Transverse colon (tissue), 4 donors: ENCODE results near the gene ACER1. TPM values are rescaled to one million over a fixed set of nuclear protein-coding genes. Genes with fewer than 3 reads are reported as not detected.
"Not testable (repeated sequence)": the region's sequence is repeated elsewhere in the genome, so short reads cannot be mapped to it uniquely, and the experiment has no call there.

Experiments
- DNase-seq: peaks from one replicate; pipeline ENCODE4 v3.0.0-alpha.2; 2019
- H3K27ac ChIP-seq, 4 donors: fragments of 200-600 bp; sonication (generic); 2 replicates each; pipeline ENCODE4 v1.5.1; 2016 to 2018; ENCODE audit warnings: inconsistent platforms in 4 of 4
- H3K27me3 ChIP-seq: fragments of 200-600 bp; sonication (generic); 2 replicates; pipeline ENCODE4 v1.5.1; 2017; ENCODE audit warnings: inconsistent platforms
- H3K36me3 ChIP-seq, 4 donors: fragments of 200-600 bp; sonication (generic); 2 replicates each; pipeline ENCODE4 v1.5.1; 2017 to 2019; ENCODE audit warnings: inconsistent platforms in 4 of 4
- H3K4me1 ChIP-seq, 4 donors: fragments of 200-600 bp; sonication (generic); 2 replicates each; pipeline ENCODE4 v1.5.1; 2017 to 2020; ENCODE audit warnings: inconsistent platforms in 4 of 4
- H3K4me3 ChIP-seq, 4 donors: fragments of 200-600 bp; sonication (generic); 1 replicate in 1 of 4; 2 replicates in 3 of 4; pipeline versions ENCODE4 v1.5.1 to v1.6.1; 2017 to 2019; ENCODE audit warnings: inconsistent platforms in 4 of 4
- H3K9me3 ChIP-seq, 2 donors: fragments of 200-600 bp; sonication (generic); 2 replicates each; pipeline ENCODE4 v1.5.1; 2017 to 2019; ENCODE audit warnings: inconsistent platforms in 2 of 2
- CTCF ChIP-seq, 5 experiments: fragments of 200-600 bp in 3 of 5; fragments of 450-650 bp in 2 of 5; sonication (generic) in 3 of 5; IDR thresholded peaks; 1 replicate in 2 of 5; 2 replicates in 3 of 5; pipeline ENCODE4 v1.5.1; 2016 to 2017; ENCODE audit warnings: antibody characterized with exemption in 5 of 5, inconsistent platforms in 3 of 5, mild to moderate bottlenecking in 2 of 5, moderate library complexity in 1 of 5
- EP300 ChIP-seq: sonication (generic); formaldehyde crosslinking; IDR thresholded peaks from one replicate; pipeline ENCODE4 v1.6.1; 2017; ENCODE audit warnings: antibody characterized with exemption, low read depth
- POLR2A ChIP-seq: fragments of 450-650 bp; IDR thresholded peaks from one replicate; pipeline ENCODE4 v1.6.1; 2016; ENCODE audit warnings: antibody characterized with exemption, mild to moderate bottlenecking, moderate library complexity
- POLR2AphosphoS5 ChIP-seq, 3 donors: sonication (generic); formaldehyde crosslinking; IDR thresholded peaks; one replicate each; pipeline ENCODE4 v1.6.1; 2016; ENCODE audit warnings: antibody characterized with exemption in 3 of 3
- WGBS, 2 donors: methylation state at CpG; one replicate each; pipeline ENCODE4 v1.1.5; 2018; ENCODE audit warnings: low coverage in 1 of 2; 5-methylcytosine and 5-hydroxymethylcytosine counted together
- in situ Hi-C, 4 donors: fragments of 200-750 bp; cut with MboI; loops; one replicate each; pipeline versions ENCODE4 v1.15.0 to v1.15.1; 2017; ENCODE audit warnings: low sequenced_read_pairs in 3 of 4, low pct_ligation_motif_present in 1 of 4, low pct_unique_long_range_greater_than_20kb in 1 of 4
- intact Hi-C: fragments of 100-400 bp; cut with DNase I; formaldehyde crosslinking; loops from one replicate; pipeline ENCODE4 v1.15.1; 2023; ENCODE audit warnings: low total_unique reads
- total RNA-seq, 4 donors: library from RNA; depleted of rRNA; stranded (reverse); fragments of >200 nt; gene quantifications; one replicate each; pipeline ENCODE4 v1.1.0, GENCODE V29; 2016

ACER1 gene
- total RNA-seq, 4 donors from 2014 or later: 9.2 TPM; not detected in 3

GRCh38 chr19:6319376-6319775 lies 14.0 kb downstream of the ACER1 start:
- H3K27ac ChIP-seq: no peak overlapping the region
- H3K9me3 ChIP-seq: no peaks in the 10 kb centered on the region
- 24 to 25% methylated on average over 2 to 4 of the region's 4 CpGs for WGBS, 2 donors
- H3K27me3 ChIP-seq: peaks cover 11% of the 10 kb centered on the region
- TF ChIP-seq POLR2A: no peak
- TF ChIP-seq POLR2AphosphoS5 (IDR thresholded peaks at IDR 0.05): no peak
- TF ChIP-seq EP300: no peak
- no peak for TF ChIP-seq CTCF (IDR thresholded peaks at IDR 0.05)
- intact Hi-C loops: no loop called here
- H3K4me1 ChIP-seq: no peaks in the 10 kb centered on the region
- H3K36me3 ChIP-seq: no peaks in the 10 kb centered on the region
- H3K4me3 ChIP-seq: no peak overlapping the region
- no peak for DNase-seq
- in situ Hi-C loops: loop anchor here in 2 of 4 donors (25.0 kb wide), 2 partner anchors 182 to 282 kb away; partner anchors contain the start of gene ACSBG2 (in 1 of the 2)

- no peak for TF ChIP-seq POLR2A
- no peak for TF ChIP-seq EP300
- TF ChIP-seq CTCF (IDR thresholded peaks at IDR 0.05): no peak
- TF ChIP-seq POLR2AphosphoS5 (IDR thresholded peaks at IDR 0.05): no peak
- Histone ChIP-seq H3K36me3 (no peaks in the 10 kb centered on the region), H3K9me3 (no peaks in the 10 kb centered on the region), H3K4me3 (no peak overlapping the region), H3K27ac (no peak overlapping the region), H3K4me1 (no peaks in the 10 kb centered on the region), H3K27me3 (peaks cover 11% of the 10 kb centered on the region)
- 67 to 72% methylated on average over 4 to 5 of the region's 5 CpGs for WGBS, 2 donors
- in situ Hi-C loops (loop anchor here in 2 of 4 donors (25.0 kb wide), 2 partner anchors 181 to 281 kb away; partner anchors contain the start of gene ACSBG2 (in 1 of the 2)), intact Hi-C loops (no loop called here)
- DNase-seq: no peak
These were observed 14.6 kb downstream of the ACER1 start for GRCh38 chr19:6318772-6319171.

GRCh38 chr19:6315646-6316045 lies 17.8 kb downstream of the ACER1 start:
- H3K27ac ChIP-seq, H3K36me3 ChIP-seq, H3K4me3 ChIP-seq, intact Hi-C loops, H3K27me3 ChIP-seq, H3K9me3 ChIP-seq, H3K4me1 ChIP-seq, DNase-seq: not testable (repeated sequence)
- in situ Hi-C loops: loop anchor here in 2 of 4 donors (25.0 kb wide), 2 partner anchors 178 to 278 kb away; partner anchors contain the start of gene ACSBG2 (in 1 of the 2)
- 83 to 90% methylated on average over 3 to 5 of the region's 5 CpGs for WGBS, 2 donors

GRCh38 chr19:6313398-6313969 lies 19.9 kb downstream of the ACER1 start:
- intact Hi-C loops: no loop called here
- in situ Hi-C loops: loop anchor here in 2 of 4 donors (25.0 kb wide), 2 partner anchors 176 to 276 kb away; partner anchors contain the start of gene ACSBG2 (in 1 of the 2)

More at GRCh38 chr19:6313398-6313969, 19.9 kb downstream of the ACER1 start:
- WGBS, 2 donors: 67 to 100% methylated on average over 1 to 5 of the region's 5 CpGs
- no peak overlapping the region for H3K27ac ChIP-seq
- DNase-seq: no peak
- H3K9me3 ChIP-seq: no peaks in the 10 kb centered on the region
- TF ChIP-seq EP300 (no peak), CTCF (IDR thresholded peaks at IDR 0.05) (no peak), POLR2A (no peak), POLR2AphosphoS5 (IDR thresholded peaks at IDR 0.05) (no peak)
- H3K4me3 ChIP-seq: no peak overlapping the region
- H3K4me1 ChIP-seq: no peaks in the 10 kb centered on the region
- H3K27me3 ChIP-seq: peaks cover 4% of the 10 kb centered on the region
- H3K36me3 ChIP-seq: no peaks in the 10 kb centered on the region
